HUES48 (cell line): ENCODE measurements around the gene TMED7.

Experiments used
- H3K27ac ChIP-seq: one replicate; pipeline ENCODE4 v1.7.0; 2013; ENCODE audit warnings: low read depth, low read length, inconsistent platforms
- H3K27me3 ChIP-seq: 2 replicates; pipeline ENCODE4 v1.6.1; 2013; ENCODE audit warnings: mild to moderate bottlenecking, low read length; ENCODE audit not compliant: control insufficient read depth, insufficient read depth
- H3K36me3 ChIP-seq: 2 replicates; pipeline ENCODE4 v1.6.1; 2013; ENCODE audit warnings: low read length; ENCODE audit not compliant: control insufficient read depth, insufficient read depth
- H3K4me1 ChIP-seq: 2 replicates; pipeline ENCODE4 v1.6.1; 2013; ENCODE audit warnings: mild to moderate bottlenecking, low read length; ENCODE audit not compliant: control insufficient read depth, insufficient read depth
- H3K4me3 ChIP-seq: 2 replicates; pipeline ENCODE4 v1.5.1; 2013; ENCODE audit warnings: mild to moderate bottlenecking, low read depth, low read length
- H3K9ac ChIP-seq: 2 replicates; pipeline ENCODE4 v1.6.1; 2013; ENCODE audit warnings: mild to moderate bottlenecking, low read depth, low read length, moderate library complexity
- H3K9me3 ChIP-seq: 2 replicates; pipeline ENCODE4 v1.6.1; 2013; ENCODE audit warnings: low read length; ENCODE audit not compliant: control insufficient read depth, insufficient read depth

TMED7 gene

GRCh38 chr5:115583474-115583873 is 42.4 kb downstream of the TMED7 start:
- Histone ChIP-seq H3K4me3 (no peak overlapping the region), H3K36me3 (no peaks in the 10 kb centered on the region), H3K27me3 (no peaks in the 10 kb centered on the region), H3K4me1 (peaks cover 6% of the 10 kb centered on the region; the same call in 1 of the 2 replicates), H3K27ac (no peak overlapping the region), H3K9ac (no peak overlapping the region), H3K9me3 (no peaks in the 10 kb centered on the region)

DNA sequence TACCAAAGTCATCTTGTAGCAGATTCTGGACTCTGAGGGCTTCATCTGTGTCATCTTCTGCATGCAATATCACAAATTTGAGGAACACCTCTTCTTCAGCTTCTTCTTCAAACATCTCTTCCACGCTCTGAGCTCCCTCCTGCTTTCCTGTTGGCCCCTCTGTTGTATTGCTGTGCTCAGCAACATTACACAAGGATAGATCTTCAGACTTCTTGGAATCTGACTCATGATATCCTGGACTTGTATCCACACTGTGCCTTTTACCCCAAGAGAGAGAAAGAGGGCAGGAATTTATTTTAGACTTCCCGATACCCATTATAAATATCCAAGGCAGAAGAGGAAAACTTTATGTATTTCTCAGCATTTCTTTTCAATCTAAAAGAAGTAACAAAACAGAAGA is 44.9 kb downstream of the TMED7 start:
- no peak overlapping the region for H3K4me3 ChIP-seq
- no peaks in the 10 kb centered on the region for H3K27me3 ChIP-seq
- H3K27ac ChIP-seq: no peak overlapping the region
- H3K4me1 ChIP-seq: peaks cover 6% of the 10 kb centered on the region; the same call in 1 of the 2 replicates
- H3K9ac ChIP-seq: no peak overlapping the region
- no peaks in the 10 kb centered on the region for H3K36me3 ChIP-seq
- H3K9me3 ChIP-seq: no peaks in the 10 kb centered on the region

- no peak overlapping the region for H3K4me3 ChIP-seq
- peaks cover 6% of the 10 kb centered on the region; the same call in 1 of the 2 replicates for H3K4me1 ChIP-seq
- no peaks in the 10 kb centered on the region for H3K36me3 ChIP-seq
- H3K27ac ChIP-seq: no peak overlapping the region
- H3K9me3 ChIP-seq: no peaks in the 10 kb centered on the region
- no peaks in the 10 kb centered on the region for H3K27me3 ChIP-seq
- H3K9ac ChIP-seq: no peak overlapping the region
Observed at GRCh38 chr5:115579747-115580173, 46.1 kb downstream of the TMED7 start.

- Histone ChIP-seq H3K27ac (no peak overlapping the region), H3K9ac (no peak overlapping the region), H3K9me3 (no peaks in the 10 kb centered on the region), H3K27me3 (no peaks in the 10 kb centered on the region), H3K4me3 (no peak overlapping the region), H3K4me1 (peaks cover 8% of the 10 kb centered on the region), H3K36me3 (no peaks in the 10 kb centered on the region)
Observed at GRCh38 chr5:115579216-115579615, 46.6 kb downstream of the TMED7 start.

DNA sequence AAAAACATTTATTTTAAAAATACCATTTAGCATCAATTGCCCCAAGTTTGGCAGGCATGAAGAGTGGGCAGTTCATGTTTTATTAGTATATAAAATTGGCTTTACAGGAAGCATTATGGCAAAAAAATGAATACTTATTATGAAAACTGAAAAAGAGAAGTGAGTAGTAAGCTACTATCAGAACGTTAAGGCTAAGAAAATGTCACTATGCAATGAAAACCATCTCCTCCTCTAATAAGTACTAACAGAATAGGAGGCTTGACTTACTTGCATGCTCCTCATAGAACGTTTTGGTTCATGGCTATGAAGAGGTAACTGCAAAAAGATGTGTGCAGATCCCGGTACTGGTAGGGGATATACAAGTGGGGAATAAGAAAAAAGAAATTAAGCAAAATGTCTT is 47.2 kb downstream of the TMED7 start:
- Histone ChIP-seq H3K9ac (no peak overlapping the region), H3K9me3 (no peaks in the 10 kb centered on the region), H3K4me1 (peaks cover 10% of the 10 kb centered on the region), H3K27me3 (no peaks in the 10 kb centered on the region), H3K27ac (no peak overlapping the region), H3K4me3 (no peak overlapping the region), H3K36me3 (no peaks in the 10 kb centered on the region)

- peaks cover 5% of the 10 kb centered on the region; the same call in 1 of the 2 replicates for H3K4me1 ChIP-seq
Observed at GRCh38 chr5:115577741-115578140, 48.1 kb downstream of the TMED7 start.

DNA sequence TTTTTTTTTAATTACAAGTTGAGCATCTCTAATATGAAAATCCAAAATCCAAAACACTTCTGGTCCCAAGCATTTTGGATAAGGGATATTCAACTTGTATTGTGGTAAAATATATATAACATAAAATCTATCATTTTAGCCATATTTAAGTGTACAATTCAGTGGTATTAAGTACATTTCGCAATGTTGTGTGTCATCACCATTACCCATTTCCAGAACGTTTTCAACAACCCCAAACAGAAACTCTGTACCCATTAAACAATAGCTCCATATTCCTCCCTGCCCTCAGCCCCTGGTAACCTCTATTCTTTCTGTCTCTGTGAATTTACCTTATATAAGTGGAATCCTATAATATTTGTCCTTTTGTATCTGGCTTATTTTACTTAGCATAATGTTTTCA is 48.5 kb downstream of the TMED7 start:
- no peak overlapping the region for H3K9ac ChIP-seq
- H3K27ac ChIP-seq: no peak overlapping the region
- H3K9me3 ChIP-seq: no peaks in the 10 kb centered on the region
- H3K36me3 ChIP-seq: no peaks in the 10 kb centered on the region
- no peaks in the 10 kb centered on the region for H3K27me3 ChIP-seq
- no peak overlapping the region for H3K4me3 ChIP-seq
- peaks cover 9% of the 10 kb centered on the region; the same call in 1 of the 2 replicates for H3K4me1 ChIP-seq

More at GRCh38 chr5:115577741-115578140, 48.1 kb downstream of the TMED7 start:
- Histone ChIP-seq H3K9me3 (no peaks in the 10 kb centered on the region), H3K4me3 (no peak overlapping the region), H3K27ac (no peak overlapping the region), H3K36me3 (no peaks in the 10 kb centered on the region), H3K9ac (no peak overlapping the region), H3K27me3 (no peaks in the 10 kb centered on the region)

GRCh38 chr5:115575167-115576070 is 50.4 kb downstream of the TMED7 start:
- no peaks in the 10 kb centered on the region for H3K27me3 ChIP-seq
- H3K9ac ChIP-seq: no peak overlapping the region
- peaks cover 10% of the 10 kb centered on the region for H3K4me1 ChIP-seq
- H3K9me3 ChIP-seq: no peaks in the 10 kb centered on the region
- H3K27ac ChIP-seq: no peak overlapping the region
- no peaks in the 10 kb centered on the region for H3K36me3 ChIP-seq
- H3K4me3 ChIP-seq: no peak overlapping the region

GRCh38 chr5:115573133-115573532 is 52.7 kb downstream of the TMED7 start:
- H3K4me1 ChIP-seq: peaks cover 10% of the 10 kb centered on the region
- H3K9me3 ChIP-seq: no peaks in the 10 kb centered on the region
- no peak overlapping the region for H3K27ac ChIP-seq
- H3K4me3 ChIP-seq: no peak overlapping the region
- no peaks in the 10 kb centered on the region for H3K36me3 ChIP-seq
- no peak overlapping the region for H3K9ac ChIP-seq
- H3K27me3 ChIP-seq: no peaks in the 10 kb centered on the region

DNA sequence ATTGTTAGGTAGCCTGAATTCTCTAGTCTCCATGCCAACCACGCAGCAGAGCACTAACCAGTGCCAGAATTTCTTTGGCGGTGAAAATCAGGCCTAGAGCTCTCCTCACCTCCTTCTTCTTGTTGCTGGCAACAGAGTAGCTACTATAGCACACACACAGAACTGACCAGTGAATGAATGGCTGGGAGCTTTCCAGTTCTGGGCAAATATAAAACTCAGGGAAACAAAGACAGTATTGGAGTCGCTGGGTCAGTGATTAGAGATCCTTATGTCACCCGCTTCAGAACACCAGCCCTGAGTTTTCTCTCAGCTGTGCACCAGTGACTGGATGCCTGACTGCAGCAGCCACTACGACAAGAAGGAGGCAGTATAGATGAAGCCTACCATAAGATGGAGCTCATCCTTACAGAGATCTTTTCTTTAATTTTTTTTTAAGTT is 54.4 kb downstream of the TMED7 start:
- Histone ChIP-seq H3K27me3 (no peaks in the 10 kb centered on the region), H3K4me1 (peaks cover 10% of the 10 kb centered on the region), H3K4me3 (no peak overlapping the region), H3K36me3 (no peaks in the 10 kb centered on the region), H3K9ac (no peak overlapping the region), H3K9me3 (no peaks in the 10 kb centered on the region), H3K27ac (no peak overlapping the region)

DNA sequence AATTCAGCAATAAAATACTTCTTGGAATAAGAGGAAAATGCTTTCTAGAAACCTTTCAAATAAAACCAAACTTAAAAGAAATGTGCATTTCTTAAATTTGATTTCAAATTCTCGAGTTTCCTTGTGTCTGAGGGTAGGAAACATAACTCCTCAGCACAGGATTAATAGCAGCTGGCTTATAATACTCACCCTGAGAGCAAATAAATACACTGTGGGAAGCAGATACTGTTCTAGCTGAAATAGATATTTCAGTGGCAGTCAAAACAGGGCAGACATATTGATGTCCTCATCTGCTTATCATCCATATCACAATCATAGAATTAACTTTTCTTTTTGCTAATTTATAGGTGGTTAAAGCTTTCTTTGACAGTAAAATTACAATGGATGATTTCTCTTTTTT is 57.2 kb downstream of the TMED7 start:
- no peaks in the 10 kb centered on the region for H3K9me3 ChIP-seq
- no peak overlapping the region for H3K4me3 ChIP-seq
- H3K9ac ChIP-seq: no peak overlapping the region
- peaks cover 6% of the 10 kb centered on the region for H3K4me1 ChIP-seq
- no peaks in the 10 kb centered on the region for H3K36me3 ChIP-seq
- H3K27me3 ChIP-seq: no peaks in the 10 kb centered on the region
- no peak overlapping the region for H3K27ac ChIP-seq
